Heart right ventricle (tissue), 16 donors: ENCODE measurements around the gene SEMA5A. TPM values are rescaled to one million over a fixed set of nuclear protein-coding genes. Genes with fewer than 3 reads are reported as not detected.

Source experiments
- ATAC-seq, 8 donors: fragments of 200-7000 bp; cut with Tn5 transposase; one replicate each; pipeline ENCODE4 v1.9.1; 2020; ENCODE audit warnings: mild to moderate bottlenecking in 8 of 8, moderate library complexity in 8 of 8, moderate number of reproducible peaks in 1 of 8
- DNase-seq, 2 donors: peaks; one replicate each; pipeline ENCODE4 v3.0.0-alpha.2; 2020
- H3K27ac ChIP-seq, 10 donors: fragments of 200-600 bp; sonication (generic) in 2 of 10; one replicate each; pipeline versions ENCODE4 v1.5.0 to v1.8.0; 2020 to 2022; ENCODE audit warnings: mild to moderate bottlenecking in 3 of 10
- H3K27me3 ChIP-seq, 7 donors: fragments of 200-600 bp; one replicate each; pipeline ENCODE4 v1.8.0; 2021 to 2022; ENCODE audit warnings: mild to moderate bottlenecking in 2 of 7
- H3K36me3 ChIP-seq, 9 donors: fragments of 200-600 bp; sonication (generic) in 1 of 9; one replicate each; pipeline versions ENCODE4 v1.5.0 to v1.8.0; 2020 to 2022; ENCODE audit warnings: mild to moderate bottlenecking in 2 of 9
- H3K4me1 ChIP-seq, 9 donors: fragments of 200-600 bp; sonication (generic) in 1 of 9; one replicate each; pipeline versions ENCODE4 v1.5.0 to v1.8.0; 2020 to 2022; ENCODE audit warnings: mild to moderate bottlenecking in 4 of 9
- H3K4me3 ChIP-seq, 10 donors: fragments of 200-600 bp; sonication (generic) in 2 of 10; one replicate each; pipeline versions ENCODE4 v1.5.0 to v1.8.0; 2020 to 2022; ENCODE audit warnings: mild to moderate bottlenecking in 7 of 10, moderate library complexity in 2 of 10
- H3K9me3 ChIP-seq, 11 donors: fragments of 200-600 bp in 10 of 11; sonication (generic) in 2 of 11; one replicate each; pipeline versions ENCODE4 v1.5.0 to v1.8.0; 2013 to 2022; ENCODE audit warnings: mild to moderate bottlenecking in 2 of 11, control low read depth in 1 of 11, moderate library complexity in 1 of 11
- WGBS, 2 donors: extraction: QIAGEN DNeasy Blood & Tissue Kit; methylation state at CpG; one replicate each; pipeline ENCODE4 v1.1.7; 2013; ENCODE audit warnings: inconsistent platforms in 1 of 2; 5-methylcytosine and 5-hydroxymethylcytosine counted together
- intact Hi-C, 10 donors: fragments of 100-400 bp; cut with DNase I; formaldehyde crosslinking; loops; one replicate each; pipeline versions ENCODE4 v1.11.1 to v1.14.2; 2022
- polyA plus RNA-seq, 2 donors: library from polyadenylated mRNA; stranded (reverse); fragments of 200-250 nt; gene quantifications; one replicate each; pipeline ENCODE4 v1.2.3, GENCODE V29; 2013
- total RNA-seq, 10 donors: library from RNA; stranded (reverse); fragmentation: NEBNext Ultra II Directional in 3 of 10; extraction: Animal tissue kit (Norgen Biotek cat#: 25700) in 3 of 10; gene quantifications; one replicate each; pipeline versions ENCODE4 v1.2.1 to v1.2.4, GENCODE V29; 2021 to 2023
- TF ChIP-seq, protein P1 (sequence below), 9 donors: fragments of 200-600 bp; sonication (generic) in 2 of 9; IDR thresholded peaks; one replicate each; pipeline versions ENCODE4 v1.5.0 to v1.8.0; 2021 to 2022; ENCODE audit warnings: antibody characterized with exemption in 9 of 9, mild to moderate bottlenecking in 5 of 9, moderate library complexity in 1 of 9
- donor health status: Arrhythmogenic right ventricular cardiomyopathy.
- donor health status: ischemic (EF 13 %, LVEDD 7.1; RV severe dilation, severe dysfunction).
- donor health status: healthy with polysubstance abuse.
- donor health status: DM: no; HTN: yes; CAD: no.
- donor health status: DM: no; HTN: no; CAD: no.
- donor health status: ischemic (EF 25% LVEDD 6.9; RV normal size, moderate dysfunction).
- donor health status: ischemic (EF 25% LVEDD 5.7; RV mildly dilated, moderate dysfunction).
- donor health status: healthy.
- donor health status: DM: yes; HTN: yes; CAD: no.
- donor health status: Ischemic cardiomyopathy.
- donor health status: ischemic (EF 35%, LVEDD 5.7; RV mildly dilated, moderate dysfunction).
- donor health status: nonischemic (EF 11% LVEDD 7.7; RV severe dilation, severe dysfunction).
- donor health status: DM: yes; HTN: yes; CAD: no.
- donor health status: PGD.
- donor health status: ischemic (EF 29% LVEDD 5.4; RV normal size, mild dysfunction).
- donor health status: nonischemic (EF 23%, LVEDD 6.1; RV moderate dilation, normal function).

The SEMA5A gene
- total and polyA plus RNA-seq, 12 donors: 1.9 to 71.5 (median 48.0) TPM

GRCh38 chr5:9536717-9537116, 9.2 kb downstream of the SEMA5A start:
- Histone ChIP-seq H3K27me3 (no peaks in the 10 kb centered on the region), H3K4me3 (no peak overlapping the region), H3K9me3 (no peaks in the 10 kb centered on the region), H3K4me1 (peaks cover 0 to 69% (median 35%) of the 10 kb centered on the region in 9 donors), H3K36me3 (no peaks in the 10 kb centered on the region), H3K27ac (peak overlapping the region in 7 of 10 donors; percentile 45 to 83 (median 61))
- DNase-seq (peak; percentile 40 to 57), ATAC-seq (peak in 4 of 8 donors; percentile 43 to 56 (median 52))
- TF ChIP-seq, protein P1, sequence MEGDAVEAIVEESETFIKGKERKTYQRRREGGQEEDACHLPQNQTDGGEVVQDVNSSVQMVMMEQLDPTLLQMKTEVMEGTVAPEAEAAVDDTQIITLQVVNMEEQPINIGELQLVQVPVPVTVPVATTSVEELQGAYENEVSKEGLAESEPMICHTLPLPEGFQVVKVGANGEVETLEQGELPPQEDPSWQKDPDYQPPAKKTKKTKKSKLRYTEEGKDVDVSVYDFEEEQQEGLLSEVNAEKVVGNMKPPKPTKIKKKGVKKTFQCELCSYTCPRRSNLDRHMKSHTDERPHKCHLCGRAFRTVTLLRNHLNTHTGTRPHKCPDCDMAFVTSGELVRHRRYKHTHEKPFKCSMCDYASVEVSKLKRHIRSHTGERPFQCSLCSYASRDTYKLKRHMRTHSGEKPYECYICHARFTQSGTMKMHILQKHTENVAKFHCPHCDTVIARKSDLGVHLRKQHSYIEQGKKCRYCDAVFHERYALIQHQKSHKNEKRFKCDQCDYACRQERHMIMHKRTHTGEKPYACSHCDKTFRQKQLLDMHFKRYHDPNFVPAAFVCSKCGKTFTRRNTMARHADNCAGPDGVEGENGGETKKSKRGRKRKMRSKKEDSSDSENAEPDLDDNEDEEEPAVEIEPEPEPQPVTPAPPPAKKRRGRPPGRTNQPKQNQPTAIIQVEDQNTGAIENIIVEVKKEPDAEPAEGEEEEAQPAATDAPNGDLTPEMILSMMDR (IDR thresholded peaks at IDR 0.05): no peak
- WGBS, 2 donors: 31 to 35% methylated on average over 2 of the region's 2 CpGs
- intact Hi-C loops: no loop called here

- Histone ChIP-seq H3K27me3 (no peaks in the 10 kb centered on the region), H3K27ac (peak overlapping the region in 7 of 10 donors; percentile 28 to 83 (median 65)), H3K4me3 (no peak overlapping the region), H3K4me1 (peaks cover 0 to 78% (median 34%) of the 10 kb centered on the region in 9 donors), H3K36me3 (no peaks in the 10 kb centered on the region), H3K9me3 (no peaks in the 10 kb centered on the region)
- ATAC-seq: peak in 6 of 8 donors; percentile 35 to 65 (median 50)
- intact Hi-C loops: no loop called here
- TF ChIP-seq, protein P1 (IDR thresholded peaks at IDR 0.05): no peak
- 43 to 59% methylated on average over 15 of the region's 15 CpGs for WGBS, 2 donors
- peak in 1 of 2 donors; percentile 33 for DNase-seq
These were observed 10.9 kb downstream of the SEMA5A start for GRCh38 chr5:9534881-9535517.

GRCh38 chr5:9533562-9534364, 12.1 kb downstream of the SEMA5A start:
- intact Hi-C loops: no loop called here
- Histone ChIP-seq H3K27ac (peak overlapping the region in 9 of 10 donors; percentile 19 to 83 (median 65)), H3K9me3 (no peaks in the 10 kb centered on the region), H3K4me1 (peaks cover 0 to 90% (median 43%) of the 10 kb centered on the region in 9 donors), H3K4me3 (no peak overlapping the region), H3K36me3 (no peaks in the 10 kb centered on the region), H3K27me3 (no peaks in the 10 kb centered on the region)
- WGBS, 2 donors: 80 to 84% methylated on average over 7 of the region's 7 CpGs
- ATAC-seq: no peak
- DNase-seq: no peak
- TF ChIP-seq, protein P1 (IDR thresholded peaks at IDR 0.05): no peak

DNA sequence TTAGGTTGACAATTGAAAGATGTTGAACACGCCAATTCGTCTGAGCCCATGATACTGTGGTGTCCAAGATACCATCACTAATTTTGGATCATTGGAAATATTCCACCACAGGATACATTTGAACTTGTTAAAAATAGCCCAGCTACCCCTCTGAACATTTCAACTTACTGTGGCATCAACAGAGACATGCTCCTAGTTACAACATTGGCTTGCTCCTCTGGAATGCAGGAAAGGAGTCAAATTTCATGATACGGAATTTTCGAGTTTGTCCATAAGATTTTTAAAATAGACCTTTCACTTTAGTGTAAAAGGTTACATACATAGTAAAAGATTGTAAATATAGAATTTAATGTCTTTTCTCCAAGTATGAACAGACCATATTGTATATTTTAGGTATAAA, 12.8 kb downstream of the SEMA5A start:
- Histone ChIP-seq H3K36me3 (no peaks in the 10 kb centered on the region), H3K4me1 (peaks cover 0 to 91% (median 43%) of the 10 kb centered on the region in 9 donors), H3K4me3 (no peak overlapping the region), H3K27me3 (no peaks in the 10 kb centered on the region), H3K9me3 (no peaks in the 10 kb centered on the region), H3K27ac (peak overlapping the region in 8 of 10 donors; percentile 19 to 83 (median 66))
- ATAC-seq: peak in 6 of 8 donors; percentile 35 to 80 (median 58)
- intact Hi-C loops: no loop called here
- WGBS, 2 donors: 33 to 42% methylated on average over 4 of the region's 4 CpGs
- no peak for DNase-seq
- TF ChIP-seq, protein P1 (IDR thresholded peaks at IDR 0.05): no peak
